HG03108 (cell line): ENCODE results near the gene RLBP1.
"Not testable (repeated sequence)": the region's sequence is repeated elsewhere in the genome, so short reads cannot be mapped to it uniquely, and the experiment has no call there.

Source experiments
- ATAC-seq: cut with Tn5 transposase; IDR thresholded peaks from one replicate; pipeline ENCODE4 v1.9.1; 2021; ENCODE audit warnings: moderate library complexity; ENCODE audit not compliant: unreplicated experiment

Gene RLBP1

GRCh38 chr15:89221543-89221942, at the start of gene RLBP1:
Gene RLBP1 (minus strand): TSS chr15:89221579. CDS start chr15:89218975, 2,604 bp downstream.
- no peak for ATAC-seq

DNA sequence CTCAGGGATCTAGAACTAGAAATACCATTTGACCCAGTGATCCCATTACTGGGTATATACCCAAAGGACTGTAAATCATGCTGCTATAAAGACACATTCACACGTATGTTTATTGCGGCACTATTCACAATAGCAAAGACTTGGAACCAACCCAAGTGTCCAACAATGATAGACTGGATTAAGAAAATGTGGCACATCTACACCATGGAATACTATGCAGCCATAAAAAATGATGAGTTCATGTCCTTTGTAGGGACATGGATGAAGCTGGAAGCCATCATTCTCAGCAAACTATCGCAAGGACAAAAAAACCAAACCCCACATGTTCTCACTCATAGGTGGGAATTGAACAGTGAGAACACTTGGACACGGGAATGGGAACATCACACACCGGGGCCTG, 28.8 kb upstream of the RLBP1 start:
- not testable (repeated sequence) for ATAC-seq

- ATAC-seq, result no peak
These were observed 27.2 kb upstream of the RLBP1 start for GRCh38 chr15:89248584-89248983.

- no peak for ATAC-seq
These were observed 26.1 kb upstream of the RLBP1 start for GRCh38 chr15:89247446-89247845.

GRCh38 chr15:89244574-89244903, 23.2 kb upstream of the RLBP1 start:
- no peak for ATAC-seq

GRCh38 chr15:89243691-89244573, 22.6 kb upstream of the RLBP1 start, which contains the start of gene FANCI:
Gene FANCI (plus strand): TSS chr15:89243979. CDS start chr15:89247648, 3,669 bp downstream.
- ATAC-seq, result peak; percentile 97

DNA sequence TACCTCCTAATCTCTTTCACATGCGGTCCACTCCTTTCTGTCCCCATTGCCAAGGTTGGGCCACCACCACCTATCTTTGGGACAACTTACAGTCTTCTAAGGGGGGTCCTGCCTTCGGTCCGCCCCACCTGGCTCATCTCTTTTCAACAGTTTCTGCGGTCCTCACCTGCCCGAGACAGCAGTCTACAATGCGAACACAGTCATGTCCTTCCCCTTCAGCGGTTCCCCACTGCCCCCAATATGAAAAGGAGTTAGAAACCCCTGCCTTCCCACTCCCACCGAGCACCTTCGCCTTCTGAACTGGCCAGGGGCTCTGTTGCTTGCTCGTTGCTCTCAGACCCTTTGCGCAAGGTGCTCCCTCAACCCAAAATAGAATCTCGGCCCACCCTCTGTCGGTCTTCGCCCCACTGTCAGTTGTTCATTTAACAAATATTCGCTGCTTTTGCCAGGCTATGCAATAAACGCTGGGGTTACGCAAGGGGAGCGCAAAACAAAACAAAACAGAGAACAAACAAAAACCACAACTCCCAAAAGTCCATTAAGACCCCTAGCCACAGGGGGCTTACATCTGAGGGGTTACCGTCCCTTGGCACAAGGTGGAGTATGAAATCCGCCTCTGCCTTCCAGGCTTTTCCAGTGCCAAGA, 21.8 kb upstream of the RLBP1 start:
- ATAC-seq, result no peak

DNA sequence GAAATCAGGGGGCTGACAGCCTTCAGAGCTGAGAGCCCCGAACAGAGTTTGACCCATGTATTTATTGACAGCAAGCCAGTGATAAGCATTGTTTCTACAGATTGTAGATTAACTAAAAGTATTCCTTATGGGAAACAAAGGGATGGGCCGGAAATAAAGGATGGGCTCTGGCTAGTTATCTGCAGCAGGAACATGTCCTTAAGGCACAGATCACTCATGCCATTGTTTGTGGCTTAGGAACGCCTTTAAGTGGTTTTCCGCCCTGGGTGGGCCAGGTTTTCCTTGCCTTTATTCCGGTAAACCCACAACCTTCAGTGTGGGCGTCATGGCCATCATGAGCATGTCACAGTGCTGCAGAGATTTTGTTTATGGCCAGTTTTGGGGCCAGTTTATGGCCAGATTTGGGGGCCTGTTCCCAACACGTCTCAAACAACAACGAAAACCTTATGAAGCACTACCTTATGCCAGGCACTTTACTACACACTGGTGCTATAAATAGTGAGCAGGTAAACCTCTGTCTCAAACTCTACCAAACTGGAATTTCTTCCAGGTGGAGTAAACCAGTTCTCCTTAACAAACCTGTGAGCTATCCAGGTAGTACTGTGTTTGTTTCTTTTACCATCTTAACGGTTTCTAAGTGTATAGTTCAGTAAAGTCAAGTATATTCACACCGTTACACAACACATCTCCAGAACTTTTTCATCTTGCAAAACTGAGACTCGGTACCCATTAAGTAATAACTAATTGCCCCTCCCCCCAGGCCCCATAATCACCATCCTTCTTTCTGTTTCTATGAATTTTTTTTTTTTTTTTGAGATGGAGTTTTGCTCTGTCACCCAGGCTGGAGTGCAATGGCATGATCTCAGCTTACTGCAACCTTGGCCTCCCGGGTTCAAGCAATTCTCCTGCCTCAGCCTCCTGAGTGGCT, 18.8 kb upstream of the RLBP1 start:
- not testable (repeated sequence) for ATAC-seq

- ATAC-seq, result no peak
These were observed 10.5 kb upstream of the RLBP1 start for GRCh38 chr15:89231832-89232231.

DNA sequence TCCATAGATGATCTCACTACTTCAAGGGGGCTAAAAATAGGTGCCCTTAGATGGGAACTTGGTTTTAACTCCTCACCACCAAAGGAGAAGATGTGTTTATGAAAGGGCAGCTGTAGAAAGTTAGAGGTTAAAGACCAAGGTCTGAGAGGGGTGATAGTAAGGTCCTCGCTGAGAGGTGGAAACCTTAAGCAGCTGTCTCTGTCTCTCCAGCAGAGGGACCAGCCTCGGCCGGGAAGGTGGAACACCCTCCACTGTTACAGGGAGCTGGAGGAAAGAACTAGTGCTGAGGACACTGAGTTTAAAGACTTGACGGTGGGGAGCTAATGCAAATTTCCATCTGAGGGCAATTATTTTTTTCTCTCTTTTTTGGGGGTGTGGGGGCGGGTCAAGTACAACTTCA, 8.9 kb upstream of the RLBP1 start:
- ATAC-seq, result no peak

DNA sequence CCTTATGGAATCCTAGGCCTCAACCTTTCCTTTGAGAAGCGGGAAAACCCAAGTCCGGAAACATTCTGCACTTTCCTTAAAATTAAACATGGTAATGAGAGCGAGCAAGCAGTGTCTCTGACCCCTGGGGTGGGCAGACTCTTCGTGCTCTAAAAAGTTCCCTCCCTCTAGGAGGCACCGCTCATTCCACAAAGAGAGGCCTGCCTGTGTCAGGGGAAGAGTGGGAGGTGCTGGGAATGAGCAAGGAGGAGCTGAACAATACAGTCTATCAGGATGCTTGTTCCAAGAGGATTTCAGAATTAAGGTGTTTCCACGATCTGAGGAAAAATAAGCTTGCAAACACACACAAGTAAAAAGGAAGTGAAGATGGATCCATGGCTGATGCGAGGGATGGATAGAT, 6.0 kb upstream of the RLBP1 start:
- ATAC-seq, result no peak

DNA sequence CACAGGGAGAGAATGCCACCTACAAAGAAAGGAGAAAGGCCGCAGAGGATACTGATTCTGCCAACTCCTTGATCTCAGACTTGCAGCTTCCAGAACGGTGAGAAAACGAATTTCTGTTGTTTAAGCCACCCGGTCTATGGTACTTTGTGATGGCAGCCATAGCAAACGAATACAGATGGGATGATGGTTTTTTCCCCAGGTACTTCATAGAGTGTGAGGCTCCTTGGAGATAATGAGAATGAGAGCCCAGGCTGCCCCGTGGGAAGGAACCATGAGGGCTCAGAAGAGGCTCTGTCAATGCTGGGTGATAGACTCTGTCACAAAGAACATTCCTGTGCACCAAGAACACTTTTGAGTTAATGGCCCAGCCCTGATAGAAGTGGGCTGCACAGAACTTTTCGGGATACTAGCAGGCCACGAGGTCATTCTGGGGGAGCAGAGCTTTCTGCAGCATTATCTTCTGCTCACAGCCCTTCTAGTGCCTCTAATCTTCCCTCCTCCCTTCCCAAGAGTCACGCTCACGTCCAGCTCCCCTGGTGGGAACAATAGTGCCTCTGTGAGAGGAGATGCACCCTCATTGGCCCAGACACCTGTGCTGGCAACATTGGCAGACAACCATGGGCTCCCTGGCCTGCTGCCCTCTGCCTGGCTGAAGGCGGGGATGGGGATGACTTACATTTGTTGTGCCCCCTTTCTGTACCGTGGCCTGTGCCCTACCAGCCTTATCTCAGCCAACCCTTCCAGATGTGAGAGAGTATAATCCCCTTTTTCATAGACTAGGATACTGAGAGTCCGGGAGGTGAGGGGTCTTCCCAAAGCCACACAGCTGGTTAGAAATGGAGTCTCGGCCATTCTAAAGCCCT, 5.2 kb upstream of the RLBP1 start:
- ATAC-seq, result no peak

GRCh38 chr15:89225588-89225987, 4.2 kb upstream of the RLBP1 start:
- ATAC-seq, result no peak

DNA sequence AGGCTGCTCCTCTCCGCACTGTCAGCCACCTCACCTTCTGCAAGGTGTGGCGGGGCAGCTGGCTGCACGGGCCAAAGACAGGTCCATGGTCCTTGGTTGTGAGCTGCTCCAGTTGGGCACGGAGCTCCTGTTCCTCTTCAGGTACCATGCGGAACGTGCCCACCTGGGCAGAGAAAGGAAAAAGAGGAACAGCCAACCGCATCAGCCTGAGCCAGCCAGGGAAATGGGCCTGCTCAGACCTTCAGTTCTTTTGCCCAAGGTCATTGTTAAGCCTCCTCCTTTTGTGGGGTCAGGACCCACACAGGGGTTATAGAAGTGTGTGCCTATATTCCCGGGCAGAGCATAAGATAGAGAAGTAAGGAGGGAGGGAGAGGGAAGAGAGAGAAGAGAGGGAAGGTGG, 2.8 kb downstream of the RLBP1 start:
- no peak for ATAC-seq

DNA sequence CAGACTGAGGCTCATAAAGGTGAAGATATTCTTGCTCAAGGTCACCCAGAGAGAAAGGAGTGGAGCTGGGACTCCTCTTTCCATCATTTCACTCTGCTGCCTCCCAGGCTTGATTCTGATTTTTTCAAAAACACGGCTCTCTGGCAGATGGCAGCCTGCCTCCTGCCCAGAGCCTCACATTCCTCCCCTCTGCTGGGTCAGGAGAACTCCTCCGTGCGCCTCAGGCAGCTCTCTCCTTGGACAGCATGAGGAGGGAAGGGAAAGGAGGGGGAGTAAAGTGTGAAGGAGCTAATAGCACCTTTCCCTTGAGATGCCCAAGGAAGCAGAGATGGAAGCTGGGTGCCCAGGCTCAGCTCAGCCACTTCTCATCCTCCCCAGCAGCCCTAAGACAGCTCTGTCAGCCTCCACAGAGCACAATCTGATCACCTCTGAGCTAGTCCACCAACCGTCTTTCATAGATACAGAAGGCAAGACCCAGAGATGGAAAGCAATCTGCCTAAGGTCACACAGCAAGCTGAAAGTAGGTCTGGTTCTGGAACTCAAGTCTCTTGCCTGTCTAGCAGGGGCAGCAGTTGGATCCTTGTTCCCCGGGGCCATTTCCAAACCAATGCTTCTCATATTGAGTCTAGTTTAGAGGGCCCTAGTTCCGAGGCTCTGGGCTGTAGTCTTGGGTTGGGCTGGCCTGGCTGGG, 3.5 kb downstream of the RLBP1 start:
- ATAC-seq, result no peak

DNA sequence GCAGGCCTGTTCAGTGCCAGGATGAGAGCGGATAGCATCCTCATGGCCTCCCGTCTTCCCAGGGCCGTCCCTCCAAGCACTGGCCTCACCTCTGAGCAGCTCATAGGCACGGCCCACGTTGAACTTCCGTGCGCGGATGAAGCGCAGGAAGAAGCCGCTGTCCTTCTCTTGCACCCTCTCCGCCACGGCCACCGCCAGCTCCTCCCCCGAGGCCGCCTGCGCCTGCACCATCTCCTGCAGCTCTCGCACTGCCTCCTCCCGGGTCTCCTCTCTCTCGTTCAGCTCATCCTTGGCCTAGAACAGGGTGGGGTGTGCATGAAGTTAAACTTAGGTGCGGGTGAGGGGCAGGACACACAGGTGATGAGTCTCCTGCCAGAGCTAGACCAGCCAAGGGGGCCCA, 4.3 kb downstream of the RLBP1 start:
- ATAC-seq, result no peak

GRCh38 chr15:89215627-89216026, 5.8 kb downstream of the RLBP1 start:
- no peak for ATAC-seq

- no peak for ATAC-seq
These were observed 9.7 kb downstream of the RLBP1 start for GRCh38 chr15:89211678-89212170.

DNA sequence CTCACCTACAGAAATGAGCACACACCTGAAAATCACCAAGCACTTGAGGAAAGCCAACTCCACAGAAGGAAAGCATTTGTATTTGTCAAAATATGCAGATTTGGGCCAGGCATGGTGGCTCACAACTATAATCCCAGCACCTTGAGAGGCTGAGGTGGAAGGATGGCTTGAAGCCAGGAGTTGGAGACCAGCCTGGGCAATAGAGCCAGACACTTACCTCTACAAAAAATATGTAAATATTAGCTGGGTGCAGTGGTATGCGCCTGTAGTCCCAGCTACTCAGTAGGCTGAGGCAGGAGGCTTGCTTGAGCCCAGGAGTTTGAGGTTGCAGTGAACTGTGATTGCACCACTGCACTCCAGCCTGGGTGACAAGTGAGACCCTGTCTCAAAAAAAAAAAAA, 12.3 kb downstream of the RLBP1 start:
- ATAC-seq, result no peak

DNA sequence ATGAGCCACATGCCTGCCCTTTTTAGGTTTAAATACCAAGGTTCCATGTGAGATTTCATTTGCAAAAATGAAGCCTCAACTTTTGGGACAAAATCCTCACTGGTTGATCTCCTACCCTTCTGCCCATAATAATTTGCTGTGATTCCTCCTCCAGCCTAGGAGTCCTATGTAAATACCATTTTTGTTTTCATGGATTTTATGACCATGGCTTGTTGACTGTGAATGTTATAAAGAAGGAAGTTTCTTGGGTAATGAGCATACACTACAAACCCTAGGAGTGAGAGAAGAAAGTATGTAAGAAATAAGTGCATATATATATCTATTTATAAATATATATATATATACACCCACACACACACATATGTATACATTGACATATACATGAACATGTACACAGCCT, 13.1 kb downstream of the RLBP1 start:
- ATAC-seq, result no peak
